Stimulated activated CD8-positive, alpha-beta memory T cell treated with anti-CD3 and anti-CD28 coated beads, Interleukin-4, amount 100 ng/mL, for 4 hours (primary cell): ENCODE results near the gene CAMKK1.

ENCODE experiments used
- DNase-seq, 2 donors: peaks; one replicate each; pipeline ENCODE4 v3.0.0-alpha.2; 2020; ENCODE audit warnings: low read depth in 2 of 2, low spot score in 1 of 2

Gene CAMKK1

GRCh38 chr17:3897731-3898130 lies 4.9 kb upstream of the CAMKK1 start:
- DNase-seq = no peak

GRCh38 chr17:3896968-3897235 lies 4.0 kb upstream of the CAMKK1 start:
- no peak for DNase-seq

- DNase-seq = no peak
Observed at GRCh38 chr17:3896108-3896967, 3.5 kb upstream of the CAMKK1 start.

- no peak for DNase-seq
Observed at GRCh38 chr17:3895354-3895753, 2.5 kb upstream of the CAMKK1 start.

GRCh38 chr17:3894911-3895343 lies 2.1 kb upstream of the CAMKK1 start:
- no peak for DNase-seq

- no peak for DNase-seq
Observed at GRCh38 chr17:3894188-3894587, 1.3 kb upstream of the CAMKK1 start.

- DNase-seq = no peak
Observed at GRCh38 chr17:3893720-3894116, 865 bp upstream of the CAMKK1 start.

GRCh38 chr17:3892095-3892998 lies 506 bp downstream of the CAMKK1 start:
- peak; percentile 42 to 75 for DNase-seq

GRCh38 chr17:3891626-3892094 lies 1.2 kb downstream of the CAMKK1 start:
- no peak for DNase-seq

- DNase-seq = no peak
Observed at GRCh38 chr17:3890878-3891219, 2.0 kb downstream of the CAMKK1 start.

GRCh38 chr17:3890082-3890877 lies 2.6 kb downstream of the CAMKK1 start:
- no peak for DNase-seq

- DNase-seq = no peak
Observed at GRCh38 chr17:3889325-3890012, 3.4 kb downstream of the CAMKK1 start.

- DNase-seq = no peak
Observed at GRCh38 chr17:3888343-3889171, 4.3 kb downstream of the CAMKK1 start.

GRCh38 chr17:3887804-3888203 lies 5.0 kb downstream of the CAMKK1 start:
- DNase-seq = no peak

- no peak for DNase-seq
Observed at GRCh38 chr17:3887394-3887793, 5.5 kb downstream of the CAMKK1 start.

- no peak for DNase-seq
Observed at GRCh38 chr17:3886776-3887175, 6.1 kb downstream of the CAMKK1 start.

- DNase-seq = no peak
Observed at GRCh38 chr17:3885970-3886369, 6.9 kb downstream of the CAMKK1 start.

GRCh38 chr17:3885271-3885670 lies 7.6 kb downstream of the CAMKK1 start:
- DNase-seq = no peak

- no peak for DNase-seq
Observed at GRCh38 chr17:3884188-3884587, 8.7 kb downstream of the CAMKK1 start.

- no peak for DNase-seq
Observed at GRCh38 chr17:3882276-3882675, 10.6 kb downstream of the CAMKK1 start.
